Neural progenitor cell (in vitro differentiated cells): Measurements from ENCODE around the gene SPEF2. TPM values are rescaled to one million over a fixed set of nuclear protein-coding genes. Genes with fewer than 3 reads are reported as not detected.
A peak's percentile ranks its signal among the peaks of the same experiment; 100 is the strongest.

Experiments
- DNase-seq: peaks from one replicate; pipeline ENCODE4 v3.0.0-alpha.2; 2016; ENCODE audit warnings: low spot score
- H2AFZ ChIP-seq: fragments of 200-600 bp; sonication (generic); replicated peaks from 2 replicates; pipeline ENCODE4 v1.6.1; 2016; ENCODE audit warnings: antibody characterized with exemption
- H3F3A ChIP-seq: fragments of 200-600 bp; sonication (generic); 2 replicates; pipeline ENCODE4 v1.6.1; 2016; ENCODE audit warnings: antibody characterized with exemption, low read depth
- H3K27ac ChIP-seq: fragments of 200-600 bp; sonication (generic); 2 replicates; pipeline ENCODE4 v1.5.1; 2016; ENCODE audit warnings: mild to moderate bottlenecking
- H3K27me3 ChIP-seq: fragments of 200-600 bp; sonication (generic); 2 replicates; pipeline ENCODE4 v1.6.1; 2016; ENCODE audit warnings: mild to moderate bottlenecking, moderate library complexity
- H3K36me3 ChIP-seq: fragments of 200-600 bp; sonication (generic); 2 replicates; pipeline ENCODE4 v1.5.1; 2016
- H3K4me1 ChIP-seq: fragments of 200-600 bp; sonication (generic); 2 replicates; pipeline ENCODE4 v1.6.1; 2016; ENCODE audit warnings: mixed run types
- H3K4me2 ChIP-seq: fragments of 200-600 bp; sonication (generic); 2 replicates; pipeline ENCODE4 v1.6.1; 2016
- H3K4me3 ChIP-seq: fragments of 200-600 bp; sonication (generic); 2 replicates; pipeline ENCODE4 v1.5.1; 2016
- H3K79me2 ChIP-seq: fragments of 200-600 bp; sonication (generic); 2 replicates; pipeline ENCODE4 v1.6.1; 2016; ENCODE audit warnings: low read depth
- H3K9ac ChIP-seq: fragments of 200-600 bp; sonication (generic); 2 replicates; pipeline ENCODE4 v1.6.1; 2016
- H3K9me3 ChIP-seq: fragments of 200-600 bp; sonication (generic); 2 replicates; pipeline ENCODE4 v1.5.1; 2016; ENCODE audit warnings: low read depth
- H4K20me1 ChIP-seq: fragments of 200-600 bp; sonication (generic); 2 replicates; pipeline ENCODE4 v1.6.1; 2016; ENCODE audit warnings: low read depth
- H3K27ac Mint-ChIP-seq: 3 replicates; pipeline ENCODE4 v1.8.0; 2021; ENCODE audit warnings: mixed read lengths
- H3K27me3 Mint-ChIP-seq: 2 replicates; pipeline ENCODE4 v1.8.0; 2022; ENCODE audit warnings: low read depth, mild to moderate bottlenecking, inconsistent platforms, moderate library complexity, mixed read lengths; ENCODE audit not compliant: insufficient read depth
- H3K36me3 Mint-ChIP-seq: 3 replicates; pipeline ENCODE4 v1.8.0; 2021; ENCODE audit warnings: mixed read lengths
- H3K4me1 Mint-ChIP-seq: 3 replicates; pipeline ENCODE4 v1.8.0; 2021; ENCODE audit warnings: mixed read lengths
- H3K4me3 Mint-ChIP-seq: 3 replicates; pipeline ENCODE4 v1.8.0; 2021; ENCODE audit warnings: mild to moderate bottlenecking, moderate library complexity, mixed read lengths
- H3K9me3 Mint-ChIP-seq: 3 replicates; pipeline ENCODE4 v1.8.0; 2020; ENCODE audit warnings: mixed read lengths
- EZH2 ChIP-seq: fragments of 200-600 bp; sonication (generic); IDR thresholded peaks from 2 replicates; pipeline ENCODE4 v1.6.1; 2017; ENCODE audit warnings: antibody characterized with exemption, mild to moderate bottlenecking, moderate library complexity
- EZH2phosphoT487 ChIP-seq: fragments of 200-600 bp; sonication (generic); IDR thresholded peaks from 2 replicates; pipeline ENCODE4 v1.6.1; 2017; ENCODE audit warnings: antibody characterized with exemption
- total RNA-seq: library from RNA; depleted of rRNA; stranded (reverse); fragments of >200 nt; gene quantifications from 2 replicates; pipeline ENCODE4 v1.2.3, GENCODE V29; 2015; ENCODE audit warnings: low replicate concordance
- TF ChIP-seq, protein P1 (sequence below): fragments of 200-600 bp; sonication (generic); IDR thresholded peaks from 2 replicates; pipeline ENCODE4 v1.5.1; 2017; ENCODE audit warnings: antibody characterized with exemption, mild to moderate bottlenecking

The SPEF2 gene
- total RNA-seq, 1 donor from 2014 or later: 5.8 TPM

DNA sequence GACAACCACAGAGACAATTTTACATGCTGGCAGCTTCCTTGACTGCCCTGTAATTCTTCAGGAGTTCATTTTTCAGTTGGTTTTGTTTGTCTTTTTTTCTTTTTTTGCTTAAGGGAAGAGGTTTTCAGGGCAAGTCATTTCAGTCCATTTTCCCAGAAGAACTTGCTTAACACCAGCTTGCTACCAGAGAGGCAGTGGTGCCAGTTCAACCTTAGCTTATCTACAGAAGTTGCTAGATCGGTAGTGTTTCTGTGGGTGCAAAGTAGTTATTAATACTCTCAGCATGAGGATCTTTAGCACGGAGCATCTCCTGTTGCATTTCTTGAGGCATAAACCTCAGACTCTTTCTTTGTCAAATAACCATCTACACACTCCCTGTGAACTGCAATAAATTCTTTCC lies 1.1 kb downstream of the SPEF2 start:
- no peak for DNase-seq
- Mint-ChIP-seq H3K4me1 (peaks cover 7% of the 10 kb centered on the region), H3K4me3 (peak overlapping the region; percentile 97), H3K36me3 (no peaks in the 10 kb centered on the region), H3K9me3 (peaks cover 4% of the 10 kb centered on the region), H3K27ac (peak overlapping the region; percentile 40), H3K27me3 (peaks cover 6% of the 10 kb centered on the region)
- H4K20me1 ChIP-seq: no peaks in the 10 kb centered on the region
- no peak overlapping the region for H3K9ac ChIP-seq
- H3K36me3 ChIP-seq: no peaks in the 10 kb centered on the region
- peak overlapping the region; percentile 81 for H3K4me2 ChIP-seq
- no peaks in the 10 kb centered on the region for H3K79me2 ChIP-seq
- H2AFZ ChIP-seq: no peak overlapping the region
- H3K4me1 ChIP-seq: no peaks in the 10 kb centered on the region
- no peaks in the 10 kb centered on the region for H3F3A ChIP-seq
- no peaks in the 10 kb centered on the region for H3K9me3 ChIP-seq
- peak overlapping the region; percentile 77 for H3K4me3 ChIP-seq
- TF ChIP-seq EZH2phosphoT487: no peak
- TF ChIP-seq EZH2: no peak
- TF ChIP-seq, protein P1, sequence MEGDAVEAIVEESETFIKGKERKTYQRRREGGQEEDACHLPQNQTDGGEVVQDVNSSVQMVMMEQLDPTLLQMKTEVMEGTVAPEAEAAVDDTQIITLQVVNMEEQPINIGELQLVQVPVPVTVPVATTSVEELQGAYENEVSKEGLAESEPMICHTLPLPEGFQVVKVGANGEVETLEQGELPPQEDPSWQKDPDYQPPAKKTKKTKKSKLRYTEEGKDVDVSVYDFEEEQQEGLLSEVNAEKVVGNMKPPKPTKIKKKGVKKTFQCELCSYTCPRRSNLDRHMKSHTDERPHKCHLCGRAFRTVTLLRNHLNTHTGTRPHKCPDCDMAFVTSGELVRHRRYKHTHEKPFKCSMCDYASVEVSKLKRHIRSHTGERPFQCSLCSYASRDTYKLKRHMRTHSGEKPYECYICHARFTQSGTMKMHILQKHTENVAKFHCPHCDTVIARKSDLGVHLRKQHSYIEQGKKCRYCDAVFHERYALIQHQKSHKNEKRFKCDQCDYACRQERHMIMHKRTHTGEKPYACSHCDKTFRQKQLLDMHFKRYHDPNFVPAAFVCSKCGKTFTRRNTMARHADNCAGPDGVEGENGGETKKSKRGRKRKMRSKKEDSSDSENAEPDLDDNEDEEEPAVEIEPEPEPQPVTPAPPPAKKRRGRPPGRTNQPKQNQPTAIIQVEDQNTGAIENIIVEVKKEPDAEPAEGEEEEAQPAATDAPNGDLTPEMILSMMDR: no peak
- H3K27ac ChIP-seq: no peak overlapping the region
- H3K27me3 ChIP-seq: peaks cover 87% of the 10 kb centered on the region

DNA sequence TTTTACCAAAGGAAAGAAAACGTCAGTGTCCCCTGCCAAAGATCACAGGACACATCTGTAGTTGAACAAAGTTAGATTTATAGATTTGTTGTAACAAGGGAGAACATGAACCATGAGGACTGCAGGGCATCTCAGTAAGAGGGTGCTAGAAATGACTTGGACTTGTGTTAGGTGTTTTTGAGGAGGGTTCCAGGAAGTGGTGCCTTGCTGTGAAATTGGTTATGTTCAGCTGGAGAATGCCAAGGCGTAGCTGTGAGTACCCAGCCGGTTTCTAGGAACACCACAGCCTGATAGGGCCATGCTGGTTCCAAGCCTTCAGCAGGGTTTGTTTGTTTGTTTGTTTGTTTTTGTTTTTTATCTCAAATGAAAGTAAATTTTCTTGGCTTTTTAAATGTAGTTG lies 5.3 kb downstream of the SPEF2 start:
- Histone ChIP-seq H3K27me3 (peaks cover 68% of the 10 kb centered on the region), H4K20me1 (no peaks in the 10 kb centered on the region), H3K79me2 (no peaks in the 10 kb centered on the region), H3K27ac (no peak overlapping the region), H3K9me3 (no peaks in the 10 kb centered on the region), H2AFZ (no peak overlapping the region), H3K4me1 (no peaks in the 10 kb centered on the region), H3K4me2 (no peak overlapping the region), H3K4me3 (no peak overlapping the region), H3K9ac (no peak overlapping the region), H3K36me3 (no peaks in the 10 kb centered on the region), H3F3A (no peaks in the 10 kb centered on the region)
- Mint-ChIP-seq H3K27me3 (no peaks in the 10 kb centered on the region), H3K27ac (no peak overlapping the region), H3K36me3 (no peaks in the 10 kb centered on the region), H3K4me1 (peaks cover 4% of the 10 kb centered on the region), H3K9me3 (no peaks in the 10 kb centered on the region), H3K4me3 (no peak overlapping the region)
- no peak for DNase-seq
- TF ChIP-seq EZH2phosphoT487 (no peak), EZH2 (no peak)
- TF ChIP-seq, protein P1: no peak

DNA sequence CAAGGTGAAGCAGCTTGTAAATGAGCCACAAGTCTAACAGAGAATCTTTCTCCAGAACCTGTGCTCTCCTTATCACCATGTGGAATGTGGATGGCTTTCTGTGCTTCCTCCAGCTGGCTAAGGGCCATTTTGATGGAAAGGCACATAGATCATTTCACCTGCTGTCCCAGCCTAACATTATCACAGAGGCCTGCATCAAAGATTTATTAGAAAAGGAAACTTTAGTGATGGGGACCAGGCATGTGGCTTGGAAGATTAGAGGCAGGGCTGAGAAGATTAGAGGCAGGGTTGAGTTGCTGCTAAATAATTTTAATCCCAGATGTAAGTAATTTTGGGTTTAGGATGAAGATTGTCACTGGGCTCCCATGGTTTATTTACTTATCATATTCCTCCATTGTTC lies 6.3 kb downstream of the SPEF2 start:
- H3F3A ChIP-seq: no peaks in the 10 kb centered on the region
- Mint-ChIP-seq H3K27me3 (no peaks in the 10 kb centered on the region), H3K36me3 (peaks cover 6% of the 10 kb centered on the region), H3K27ac (no peak overlapping the region), H3K9me3 (peaks cover 2% of the 10 kb centered on the region), H3K4me3 (no peak overlapping the region), H3K4me1 (no peaks in the 10 kb centered on the region)
- H4K20me1 ChIP-seq: no peaks in the 10 kb centered on the region
- no peak overlapping the region for H3K4me3 ChIP-seq
- DNase-seq: no peak
- H3K9ac ChIP-seq: no peak overlapping the region
- peaks cover 58% of the 10 kb centered on the region for H3K27me3 ChIP-seq
- TF ChIP-seq EZH2: no peak
- TF ChIP-seq EZH2phosphoT487: no peak
- TF ChIP-seq, protein P1: no peak
- no peak overlapping the region for H3K27ac ChIP-seq
- no peaks in the 10 kb centered on the region for H3K9me3 ChIP-seq
- no peaks in the 10 kb centered on the region for H3K79me2 ChIP-seq
- no peaks in the 10 kb centered on the region for H3K4me1 ChIP-seq
- H3K36me3 ChIP-seq: no peaks in the 10 kb centered on the region
- H2AFZ ChIP-seq: no peak overlapping the region
- no peak overlapping the region for H3K4me2 ChIP-seq
